SK-N-SH treated with all-trans-retinoic acid at 6 μM for 48 hours (cell line): ENCODE data around the gene CSNK1A1L.

Source experiments
- ATAC-seq: fragments of 200-7000 bp; cut with Tn5 transposase; 3 replicates; pipeline ENCODE4 v1.9.1; 2020; ENCODE audit warnings: mild to moderate bottlenecking, moderate library complexity
- ARNTL ChIP-seq: fragments of 450-650 bp; formaldehyde crosslinking; IDR thresholded peaks from 2 replicates; pipeline ENCODE4 v1.5.0; 2020; ENCODE audit warnings: low read depth, mild to moderate bottlenecking, moderate library complexity, borderline replicate concordance
- BACH2 ChIP-seq: fragments of 250-450 bp; sonication (Bioruptor Pico); IDR thresholded peaks from 2 replicates; pipeline ENCODE4 v1.9.0; 2021; ENCODE audit warnings: mild to moderate bottlenecking, borderline replicate concordance
- CSDC2 ChIP-seq: fragments of 250-450 bp; sonication (Bioruptor Pico); IDR thresholded peaks from 2 replicates; pipeline ENCODE4 v1.5.0; 2020; ENCODE audit warnings: mild to moderate bottlenecking, moderate library complexity
- CSRNP3 ChIP-seq: fragments of 250-450 bp; sonication (Bioruptor Pico); IDR thresholded peaks from 2 replicates; pipeline ENCODE4 v1.5.1; 2021; ENCODE audit warnings: mild to moderate bottlenecking, moderate library complexity
- ESRRG ChIP-seq: fragments of 250-450 bp; sonication (Bioruptor Pico); IDR thresholded peaks from 2 replicates; pipeline ENCODE4 v1.6.1; 2021; ENCODE audit warnings: mild to moderate bottlenecking
- GLIS3 ChIP-seq: fragments of 250-450 bp; sonication (Bioruptor Pico); IDR thresholded peaks from 2 replicates; pipeline ENCODE4 v1.5.0; 2020; ENCODE audit warnings: mild to moderate bottlenecking, moderate library complexity
- OSR1 ChIP-seq: fragments of 250-450 bp; sonication (Bioruptor Pico); IDR thresholded peaks from 2 replicates; pipeline ENCODE4 v1.8.0; 2022; ENCODE audit warnings: moderate library complexity, mild to moderate bottlenecking, inconsistent platforms
- POU6F1 ChIP-seq: fragments of 250-450 bp; sonication (Bioruptor Pico); IDR thresholded peaks from 2 replicates; pipeline ENCODE4 v1.8.0; 2021; ENCODE audit warnings: low read depth, mild to moderate bottlenecking, moderate library complexity, borderline replicate concordance
- PPARA ChIP-seq: fragments of 250-450 bp; sonication (Bioruptor Pico); IDR thresholded peaks from 2 replicates; pipeline ENCODE4 v1.5.0; 2020; ENCODE audit warnings: mild to moderate bottlenecking, borderline replicate concordance
- RARB ChIP-seq: fragments of 250-450 bp; sonication (Bioruptor Pico); IDR thresholded peaks from 2 replicates; pipeline ENCODE4 v1.8.0; 2021; ENCODE audit warnings: mild to moderate bottlenecking, moderate library complexity
- SNAI2 ChIP-seq: fragments of 250-450 bp; sonication (Bioruptor Pico); IDR thresholded peaks from 2 replicates; pipeline ENCODE4 v1.5.0; 2020; ENCODE audit warnings: mild to moderate bottlenecking, moderate library complexity
- TOX ChIP-seq: fragments of 250-450 bp; sonication (Bioruptor Pico); IDR thresholded peaks from 2 replicates; pipeline ENCODE4 v1.8.0; 2021; ENCODE audit warnings: mild to moderate bottlenecking, moderate library complexity, borderline replicate concordance
- ZC3H10 ChIP-seq: fragments of 250-450 bp; sonication (Bioruptor Pico); IDR thresholded peaks from 2 replicates; pipeline ENCODE4 v1.5.1; 2021; ENCODE audit warnings: mild to moderate bottlenecking, moderate library complexity
- ZFP3 ChIP-seq: fragments of 250-450 bp; sonication (Bioruptor Pico); IDR thresholded peaks from 2 replicates; pipeline ENCODE4 v1.5.0; 2020; ENCODE audit warnings: mild to moderate bottlenecking, moderate library complexity
- ZFP30 ChIP-seq: fragments of 450-650 bp; formaldehyde crosslinking; IDR thresholded peaks from 2 replicates; pipeline ENCODE4 v1.5.0; 2022; ENCODE audit warnings: mild to moderate bottlenecking, moderate library complexity
- ZNF565 ChIP-seq: fragments of 450-650 bp; formaldehyde crosslinking; conservative IDR thresholded peaks from 2 replicates; pipeline ENCODE4 v1.5.0; 2020; ENCODE audit warnings: low read depth, mild to moderate bottlenecking, moderate library complexity
- ZNF70 ChIP-seq: fragments of 450-650 bp; formaldehyde crosslinking; IDR thresholded peaks from 2 replicates; pipeline ENCODE4 v1.5.0; 2020; ENCODE audit warnings: mild to moderate bottlenecking, moderate library complexity
- ZNF8 ChIP-seq: fragments of 450-650 bp; formaldehyde crosslinking; IDR thresholded peaks from 2 replicates; pipeline ENCODE4 v1.5.0; 2020; ENCODE audit warnings: mild to moderate bottlenecking, moderate library complexity
- TF ChIP-seq, protein P1 (sequence below): fragments of 250-450 bp; sonication (Bioruptor Pico); IDR thresholded peaks from 2 replicates; pipeline ENCODE4 v1.5.0; 2020; ENCODE audit warnings: mild to moderate bottlenecking, moderate library complexity
- TF ChIP-seq, protein P2 (sequence below): fragments of 250-450 bp; sonication (Bioruptor Pico); IDR thresholded peaks from 2 replicates; pipeline ENCODE4 v1.5.1; 2020; ENCODE audit warnings: low read depth, mild to moderate bottlenecking, moderate library complexity

Gene CSNK1A1L

DNA sequence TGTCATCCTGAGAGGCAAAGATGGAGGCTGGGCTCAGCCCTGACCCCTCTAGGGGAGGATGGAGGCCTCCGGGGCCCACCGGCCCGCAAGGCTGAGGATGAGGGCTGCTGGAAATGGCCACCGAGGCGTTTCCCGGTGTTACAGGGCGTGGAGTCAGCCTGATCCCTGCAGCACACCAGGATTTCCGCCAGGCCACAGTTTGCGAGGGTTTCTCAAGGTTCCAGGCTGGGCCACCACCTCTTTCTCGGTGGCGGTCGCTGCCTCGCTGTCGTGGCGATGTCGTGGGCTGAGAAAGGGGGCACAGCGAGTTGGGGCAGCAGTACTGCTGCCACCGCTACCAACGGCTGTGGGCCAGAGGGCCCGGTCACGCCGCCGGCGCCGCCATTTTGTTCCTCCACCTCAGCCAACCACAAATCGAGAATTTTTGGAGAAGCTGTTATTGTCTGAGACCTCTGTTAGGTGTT, at the start of gene CSNK1A1L:
Gene CSNK1A1L, minus strand, starts transcription at position 414 of the 464 bp plus-strand sequence. Its CDS starts 408 bp downstream, at position 6.
- no peak for ATAC-seq
- TF ChIP-seq ZNF8 (CRISPR knock-in tag) (no peak), ZC3H10 (CRISPR knock-in tag) (no peak), ARNTL (CRISPR knock-in tag) (no peak), ZNF565 (CRISPR knock-in tag) (no peak), ZFP3 (no peak), BACH2 (CRISPR knock-in tag) (no peak), GLIS3 (no peak), ZFP30 (CRISPR knock-in tag) (no peak), PPARA (CRISPR knock-in tag) (no peak), CSDC2 (CRISPR knock-in tag) (no peak), SNAI2 (CRISPR knock-in tag) (no peak), CSRNP3 (CRISPR knock-in tag) (no peak)
- TF ChIP-seq, protein P1, sequence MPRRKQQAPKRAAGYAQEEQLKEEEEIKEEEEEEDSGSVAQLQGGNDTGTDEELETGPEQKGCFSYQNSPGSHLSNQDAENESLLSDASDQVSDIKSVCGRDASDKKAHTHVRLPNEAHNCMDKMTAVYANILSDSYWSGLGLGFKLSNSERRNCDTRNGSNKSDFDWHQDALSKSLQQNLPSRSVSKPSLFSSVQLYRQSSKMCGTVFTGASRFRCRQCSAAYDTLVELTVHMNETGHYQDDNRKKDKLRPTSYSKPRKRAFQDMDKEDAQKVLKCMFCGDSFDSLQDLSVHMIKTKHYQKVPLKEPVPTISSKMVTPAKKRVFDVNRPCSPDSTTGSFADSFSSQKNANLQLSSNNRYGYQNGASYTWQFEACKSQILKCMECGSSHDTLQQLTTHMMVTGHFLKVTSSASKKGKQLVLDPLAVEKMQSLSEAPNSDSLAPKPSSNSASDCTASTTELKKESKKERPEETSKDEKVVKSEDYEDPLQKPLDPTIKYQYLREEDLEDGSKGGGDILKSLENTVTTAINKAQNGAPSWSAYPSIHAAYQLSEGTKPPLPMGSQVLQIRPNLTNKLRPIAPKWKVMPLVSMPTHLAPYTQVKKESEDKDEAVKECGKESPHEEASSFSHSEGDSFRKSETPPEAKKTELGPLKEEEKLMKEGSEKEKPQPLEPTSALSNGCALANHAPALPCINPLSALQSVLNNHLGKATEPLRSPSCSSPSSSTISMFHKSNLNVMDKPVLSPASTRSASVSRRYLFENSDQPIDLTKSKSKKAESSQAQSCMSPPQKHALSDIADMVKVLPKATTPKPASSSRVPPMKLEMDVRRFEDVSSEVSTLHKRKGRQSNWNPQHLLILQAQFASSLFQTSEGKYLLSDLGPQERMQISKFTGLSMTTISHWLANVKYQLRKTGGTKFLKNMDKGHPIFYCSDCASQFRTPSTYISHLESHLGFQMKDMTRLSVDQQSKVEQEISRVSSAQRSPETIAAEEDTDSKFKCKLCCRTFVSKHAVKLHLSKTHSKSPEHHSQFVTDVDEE (CRISPR knock-in tag): no peak
- TF ChIP-seq, all 23 proteins: peak for 0

- no peak for ATAC-seq
- TF ChIP-seq OSR1 (CRISPR knock-in tag) (no peak), RARB (CRISPR knock-in tag) (no peak), ZFP3 (no peak), GLIS3 (no peak), ZC3H10 (CRISPR knock-in tag) (no peak), PPARA (CRISPR knock-in tag) (no peak), ZNF565 (CRISPR knock-in tag) (no peak), ESRRG (no peak), POU6F1 (CRISPR knock-in tag) (no peak), TOX (CRISPR knock-in tag) (no peak), ZNF70 (no peak), ZNF8 (CRISPR knock-in tag) (no peak), ARNTL (CRISPR knock-in tag) (no peak), CSDC2 (CRISPR knock-in tag) (no peak), CSRNP3 (CRISPR knock-in tag) (no peak)
- TF ChIP-seq, protein P1 (CRISPR knock-in tag): no peak
- TF ChIP-seq, protein P2, sequence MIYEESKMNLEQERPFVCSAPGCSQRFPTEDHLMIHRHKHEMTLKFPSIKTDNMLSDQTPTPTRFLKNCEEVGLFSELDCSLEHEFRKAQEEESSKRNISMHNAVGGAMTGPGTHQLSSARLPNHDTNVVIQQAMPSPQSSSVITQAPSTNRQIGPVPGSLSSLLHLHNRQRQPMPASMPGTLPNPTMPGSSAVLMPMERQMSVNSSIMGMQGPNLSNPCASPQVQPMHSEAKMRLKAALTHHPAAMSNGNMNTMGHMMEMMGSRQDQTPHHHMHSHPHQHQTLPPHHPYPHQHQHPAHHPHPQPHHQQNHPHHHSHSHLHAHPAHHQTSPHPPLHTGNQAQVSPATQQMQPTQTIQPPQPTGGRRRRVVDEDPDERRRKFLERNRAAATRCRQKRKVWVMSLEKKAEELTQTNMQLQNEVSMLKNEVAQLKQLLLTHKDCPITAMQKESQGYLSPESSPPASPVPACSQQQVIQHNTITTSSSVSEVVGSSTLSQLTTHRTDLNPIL (CRISPR knock-in tag): no peak
Observed at GRCh38 chr13:37149380-37149779, 43.9 kb upstream of the CSNK1A1L start.
